Activated CD8-positive, alpha-beta memory T cell treated with anti-CD3 and anti-CD28 coated beads for 24 hours (primary cell): Measurements from ENCODE around the gene ARF1.
A peak's percentile ranks its signal among the peaks of the same experiment; 100 is the strongest.

Experiments
- DNase-seq: peaks from one replicate; pipeline ENCODE4 v3.0.0-alpha.2; 2020

The ARF1 gene

DNA sequence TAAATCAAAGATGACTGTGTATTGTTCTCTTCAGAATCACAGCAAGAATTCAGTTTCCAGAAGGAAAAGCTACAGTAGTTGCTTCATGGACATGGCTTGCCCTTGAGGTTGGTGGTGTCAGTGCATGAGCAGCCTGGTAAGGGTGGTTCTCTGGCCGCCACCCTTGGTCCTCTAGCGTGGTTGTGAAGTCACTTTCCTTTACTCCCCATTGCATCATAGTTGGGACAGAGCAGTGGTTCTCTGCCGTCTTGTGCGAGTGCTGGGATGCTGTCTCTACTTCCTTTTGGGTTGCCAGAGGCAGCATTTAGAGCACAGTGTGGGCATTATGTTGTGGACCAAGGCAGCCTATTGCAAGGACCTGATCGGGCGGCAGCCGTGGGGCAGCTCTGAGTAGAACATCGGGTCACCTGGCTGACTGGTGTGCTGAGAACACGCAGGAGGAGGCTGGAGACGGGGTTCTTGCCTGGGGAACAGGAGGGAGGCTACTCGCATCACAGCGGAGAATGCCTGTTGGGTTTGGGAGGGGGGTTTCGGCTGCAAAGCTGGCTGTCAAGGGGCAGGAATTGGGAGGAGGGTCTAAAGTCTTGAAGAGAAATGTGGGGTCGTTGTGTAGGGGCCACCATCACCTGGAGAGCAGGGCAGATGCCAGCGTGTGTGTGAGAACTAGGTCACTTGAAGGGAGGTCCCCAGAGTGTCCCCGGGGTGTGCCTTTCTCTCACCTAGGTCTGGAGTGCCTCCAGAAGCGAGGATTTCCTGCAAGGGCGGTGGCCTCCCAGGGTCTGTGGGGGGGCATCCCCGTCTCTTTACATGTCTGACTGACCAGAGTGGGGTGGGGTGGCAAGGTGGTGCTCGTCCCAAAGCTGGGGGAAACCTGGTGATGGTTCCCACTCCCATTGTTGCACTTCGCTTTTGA lies 6.3 kb downstream of the ARF1 start:
- no peak for DNase-seq

DNA sequence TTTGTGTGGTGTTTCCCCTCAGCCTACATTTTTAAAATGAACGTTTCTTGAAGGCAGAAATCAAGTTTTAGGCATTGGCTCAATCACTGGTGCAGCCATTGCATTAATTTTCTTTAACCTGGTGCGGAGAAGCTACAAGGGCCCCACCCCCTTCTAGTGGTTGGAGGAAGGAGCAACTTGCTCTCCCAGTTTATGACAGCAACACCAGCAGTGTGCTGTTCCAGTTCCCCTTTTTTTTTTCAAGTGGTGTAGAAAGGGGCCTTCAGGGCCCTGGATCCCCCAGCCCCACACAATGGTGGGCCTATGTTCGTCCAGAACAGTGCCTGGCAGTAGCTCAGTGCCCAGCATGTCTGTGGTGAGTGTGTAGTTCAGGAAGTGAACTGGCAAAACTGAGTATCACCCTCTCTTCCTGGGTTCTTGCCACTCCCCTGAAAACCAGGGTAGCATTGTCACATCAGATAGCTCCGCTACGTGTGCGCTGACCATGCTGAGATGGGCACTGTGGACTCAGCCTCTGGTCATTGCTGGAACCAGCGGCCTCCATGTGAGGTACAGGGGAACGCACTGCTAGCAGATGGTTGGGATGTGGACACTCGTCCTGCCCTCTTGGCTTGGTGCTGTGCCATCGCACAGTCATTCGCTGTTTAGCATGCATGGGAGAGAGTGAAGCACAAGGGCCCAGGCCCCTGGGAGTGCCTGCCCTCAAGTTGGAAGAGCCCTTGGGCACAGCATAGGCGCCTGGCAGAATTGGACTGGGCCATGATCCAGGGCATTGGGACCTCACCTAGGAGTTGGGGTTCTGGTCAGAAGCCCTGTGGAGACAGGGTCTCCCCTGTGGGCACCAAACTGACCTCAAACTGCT lies 7.2 kb downstream of the ARF1 start:
- no peak for DNase-seq

DNA sequence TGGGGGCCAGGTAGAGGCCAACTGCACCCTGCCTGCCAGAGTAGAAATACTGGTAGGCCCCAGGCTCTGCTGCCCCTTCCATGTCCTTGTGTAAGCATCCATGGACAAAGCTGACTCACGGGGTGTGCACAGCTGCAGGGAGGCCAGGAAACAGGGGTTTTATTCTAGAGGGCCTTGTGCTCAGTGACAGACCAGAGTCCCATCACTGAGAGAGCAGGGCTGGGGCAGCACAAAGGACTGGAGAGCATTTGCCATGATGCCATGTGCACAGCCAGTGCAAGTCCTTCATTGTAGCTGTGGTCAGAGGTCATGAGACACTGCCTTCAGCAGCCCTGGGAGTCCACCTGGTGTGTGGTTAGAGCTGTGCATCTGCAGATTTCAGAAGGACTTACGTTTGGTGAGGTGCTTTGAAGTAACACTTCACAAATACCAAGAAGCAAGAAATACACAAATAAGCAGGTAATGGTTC lies 8.1 kb downstream of the ARF1 start:
- DNase-seq = no peak

DNA sequence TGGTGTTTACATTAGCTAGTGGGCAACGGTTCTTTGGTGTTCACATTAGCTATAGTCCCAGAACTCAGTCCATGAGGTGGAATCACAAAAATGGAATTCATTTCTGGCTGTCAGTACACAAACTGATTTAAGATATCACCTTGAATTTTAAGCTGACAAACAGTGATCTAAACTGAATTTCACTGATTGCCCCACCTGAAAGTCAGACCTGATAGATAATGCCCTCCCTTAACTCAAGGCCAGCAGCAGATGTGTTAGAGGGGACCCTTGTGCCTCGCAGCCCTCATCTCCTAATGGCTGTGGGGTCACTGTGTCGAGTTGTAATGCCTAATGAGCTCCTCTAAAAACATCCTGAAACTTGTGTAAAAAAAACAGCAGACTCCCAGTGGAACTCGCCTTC lies 8.6 kb downstream of the ARF1 start:
- no peak for DNase-seq

DNA sequence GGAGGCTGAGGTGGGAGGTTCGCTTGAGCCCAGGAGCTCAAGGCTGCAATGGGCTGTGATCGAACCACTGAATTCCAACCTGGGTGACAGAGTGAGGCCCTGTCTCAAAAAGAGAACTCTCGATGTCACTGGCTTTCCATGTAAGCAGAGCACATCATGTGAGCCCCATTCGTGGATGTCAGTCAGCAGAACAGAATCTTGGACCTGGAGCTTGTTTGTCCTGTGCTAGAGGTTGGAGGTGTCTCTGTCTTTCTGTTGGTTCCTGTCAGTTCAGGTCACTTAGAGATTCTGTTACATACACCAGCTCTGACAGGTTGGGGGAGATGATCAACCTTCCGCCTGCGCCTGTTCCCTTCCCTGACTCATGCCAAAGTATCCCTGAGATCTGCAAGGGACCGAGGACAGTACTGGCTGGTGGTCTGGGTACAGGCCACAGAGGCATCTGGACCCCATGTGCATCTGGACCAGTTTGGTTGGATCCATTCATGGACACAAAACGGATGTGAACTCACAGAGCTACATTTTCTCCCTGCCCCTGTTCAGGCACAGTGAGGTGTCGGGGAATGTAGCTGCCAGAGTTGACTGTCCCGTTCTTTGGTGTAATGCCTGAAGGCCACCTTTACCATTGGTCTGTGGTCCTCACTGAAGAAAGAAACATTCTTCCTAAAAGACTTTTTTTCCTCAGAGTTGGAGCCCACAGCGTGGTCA lies 10.0 kb downstream of the ARF1 start:
- no peak for DNase-seq

DNA sequence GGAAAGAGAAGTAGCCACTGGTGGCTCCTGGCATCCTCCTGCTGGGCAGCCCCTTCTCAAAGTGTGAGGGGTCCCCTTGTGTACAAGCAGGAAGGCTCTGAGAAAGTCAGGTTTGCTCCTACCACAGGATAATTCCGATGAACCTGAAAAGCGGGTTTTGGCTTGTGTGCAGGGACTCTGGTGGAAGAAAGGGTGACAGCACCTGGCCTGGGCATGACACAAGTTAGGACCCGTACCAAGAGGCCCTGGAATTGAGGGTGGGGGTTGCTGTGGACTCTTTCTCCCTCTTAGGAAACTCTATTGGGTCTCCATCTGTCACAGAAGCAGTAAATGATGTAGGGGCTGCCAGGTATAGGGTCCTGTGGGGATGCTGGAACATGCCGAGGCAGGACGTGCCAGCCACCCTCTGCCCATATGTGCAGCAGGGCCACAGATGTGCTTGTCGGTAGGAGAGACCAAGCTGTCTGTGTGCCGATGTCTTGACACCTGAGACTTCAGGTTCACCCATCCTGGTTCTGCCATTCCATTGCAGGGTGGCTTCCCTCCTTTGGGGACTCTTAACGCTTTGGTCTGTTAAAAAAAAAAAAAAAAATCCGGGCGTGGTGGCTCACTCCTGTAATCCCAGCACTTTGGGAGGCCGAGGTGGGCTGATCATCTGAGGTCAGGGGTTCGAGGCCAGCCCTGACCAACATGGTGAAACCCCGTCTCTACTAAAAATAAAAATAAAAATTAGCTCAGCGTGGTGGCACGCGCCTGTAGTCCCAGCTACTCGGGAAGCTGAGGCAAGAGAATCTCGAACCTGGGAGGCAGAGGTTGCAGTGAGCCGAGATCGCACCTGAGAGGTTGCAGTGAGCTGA lies 10.8 kb downstream of the ARF1 start:
- DNase-seq = peak; percentile 51

DNA sequence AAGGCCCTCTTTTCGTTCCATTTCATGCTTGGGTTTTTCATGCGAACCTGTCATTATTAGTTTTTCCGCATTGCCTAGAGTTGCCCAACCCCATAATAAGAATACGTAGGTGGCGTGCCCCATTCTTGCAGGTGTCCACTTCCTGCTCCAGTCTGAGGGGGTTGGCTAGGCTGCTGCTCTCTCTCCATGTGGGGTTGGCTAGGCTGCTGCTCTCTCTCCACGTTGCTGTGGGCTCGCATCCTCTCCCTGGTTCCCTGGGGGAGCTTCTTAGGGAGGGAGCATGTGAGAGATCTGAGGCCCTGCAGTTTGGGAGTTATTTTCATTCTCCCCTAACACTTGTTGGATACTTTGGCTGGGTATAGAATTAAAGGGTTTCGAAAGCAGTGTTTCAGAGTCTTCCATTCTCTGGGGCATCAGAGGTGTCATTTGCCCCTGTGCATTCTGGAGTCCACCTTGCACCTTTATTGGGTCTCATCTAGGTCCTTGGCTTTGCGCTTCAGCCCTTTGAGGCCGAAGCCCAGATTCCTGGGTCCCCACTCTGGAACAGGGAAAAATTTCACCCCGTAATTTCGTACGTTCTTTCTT lies 12.0 kb downstream of the ARF1 start:
- DNase-seq = no peak

DNA sequence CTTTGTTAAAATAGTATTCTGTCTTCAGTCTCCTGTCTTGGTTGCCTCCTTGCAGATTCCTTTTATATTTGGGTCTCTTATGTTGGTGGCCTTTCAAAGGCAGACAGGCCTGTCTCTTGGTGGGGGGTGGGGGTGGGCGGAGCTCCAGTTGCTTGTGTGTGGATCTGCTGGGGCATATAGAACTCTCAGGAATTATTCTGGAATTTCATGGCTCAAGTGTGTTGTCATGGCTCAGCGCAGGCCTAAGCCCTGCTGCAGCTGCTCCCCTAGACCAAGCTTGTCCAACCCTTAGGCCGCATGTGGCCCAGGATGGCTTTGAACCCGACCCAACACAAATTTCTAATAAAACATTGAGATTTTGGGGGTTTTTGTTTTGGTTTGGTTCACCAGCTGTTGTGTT lies 12.7 kb downstream of the ARF1 start:
- peak; percentile 45 for DNase-seq

DNA sequence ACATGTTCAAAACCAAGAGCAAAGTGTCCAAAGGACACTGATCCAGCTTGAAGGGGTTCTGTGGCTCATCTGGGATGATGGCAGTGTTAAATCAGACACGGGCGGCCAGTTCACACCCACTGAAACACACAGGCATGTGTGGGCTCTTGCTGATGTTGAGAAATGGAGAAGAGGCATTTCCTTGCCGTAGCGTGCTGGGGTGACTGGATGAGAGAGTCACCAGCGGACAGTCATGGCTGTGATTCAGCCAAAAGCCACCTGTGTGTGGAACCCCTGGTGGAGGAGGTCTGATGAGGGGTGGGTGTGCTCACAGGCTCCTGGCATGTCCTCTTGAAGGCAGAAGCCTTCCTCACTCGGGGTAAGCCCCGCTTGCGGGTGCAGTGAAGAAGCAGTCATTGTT lies 13.4 kb downstream of the ARF1 start:
- DNase-seq = no peak

DNA sequence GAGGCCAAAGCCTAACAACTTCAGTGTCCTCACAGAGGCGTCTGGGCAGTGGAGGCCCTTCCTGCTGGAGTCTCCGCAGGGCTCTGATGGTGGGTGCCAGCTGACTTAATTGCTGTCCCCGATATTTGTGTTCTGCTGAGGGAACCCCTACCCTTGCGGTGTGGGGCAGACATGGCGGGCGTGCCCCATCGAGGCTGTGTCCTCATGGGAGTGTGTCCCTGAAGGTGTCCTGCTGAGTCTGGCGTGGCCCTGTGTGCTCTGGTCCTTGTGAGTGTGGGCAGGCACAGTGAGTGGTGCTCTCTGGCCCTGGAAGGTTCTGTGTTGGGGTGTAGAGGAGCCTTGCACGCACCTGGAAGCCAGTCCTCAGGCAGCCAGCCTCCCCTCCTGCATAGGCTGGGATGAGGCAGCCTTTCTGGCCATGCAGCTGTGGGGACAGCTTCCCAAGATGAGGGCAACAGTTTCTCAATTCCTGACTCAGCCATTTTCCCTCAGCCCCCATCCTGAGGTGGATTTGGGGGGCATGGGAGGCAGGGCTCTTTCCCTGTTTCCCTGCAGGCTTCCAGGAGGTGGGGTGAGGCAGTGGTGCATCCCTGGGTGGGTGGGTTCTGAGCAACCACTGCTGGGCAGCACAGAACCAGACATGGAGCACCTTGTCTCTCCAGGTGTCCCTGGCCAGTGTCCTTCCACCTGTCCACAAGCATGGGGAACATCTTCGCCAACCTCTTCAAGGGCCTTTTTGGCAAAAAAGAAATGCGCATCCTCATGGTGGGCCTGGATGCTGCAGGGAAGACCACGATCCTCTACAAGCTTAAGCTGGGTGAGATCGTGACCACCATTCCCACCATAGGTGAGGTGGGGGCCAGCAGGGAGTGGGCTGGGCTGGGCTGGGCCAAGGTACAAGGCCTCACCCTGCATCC lies 14.2 kb downstream of the ARF1 start:
- peak; percentile 54 for DNase-seq

DNA sequence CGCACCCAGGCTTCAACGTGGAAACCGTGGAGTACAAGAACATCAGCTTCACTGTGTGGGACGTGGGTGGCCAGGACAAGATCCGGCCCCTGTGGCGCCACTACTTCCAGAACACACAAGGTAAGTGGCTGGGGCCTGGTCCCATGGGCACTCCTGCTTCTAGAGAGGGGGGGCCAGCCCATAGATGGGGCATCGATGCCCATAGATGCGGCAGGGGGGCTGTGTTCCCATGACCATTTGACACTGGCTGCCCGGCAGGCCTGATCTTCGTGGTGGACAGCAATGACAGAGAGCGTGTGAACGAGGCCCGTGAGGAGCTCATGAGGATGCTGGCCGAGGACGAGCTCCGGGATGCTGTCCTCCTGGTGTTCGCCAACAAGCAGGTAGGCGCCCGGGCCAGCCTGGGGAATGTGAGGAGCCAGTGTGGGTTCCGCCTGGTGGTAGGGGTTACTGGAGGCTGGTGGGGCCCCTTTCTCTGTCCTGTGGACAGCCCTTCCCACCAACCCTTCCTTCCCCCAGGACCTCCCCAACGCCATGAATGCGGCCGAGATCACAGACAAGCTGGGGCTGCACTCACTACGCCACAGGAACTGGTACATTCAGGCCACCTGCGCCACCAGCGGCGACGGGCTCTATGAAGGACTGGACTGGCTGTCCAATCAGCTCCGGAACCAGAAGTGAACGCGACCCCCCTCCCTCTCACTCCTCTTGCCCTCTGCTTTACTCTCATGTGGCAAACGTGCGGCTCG lies 15.0 kb downstream of the ARF1 start:
- peak; percentile 55 for DNase-seq

DNA sequence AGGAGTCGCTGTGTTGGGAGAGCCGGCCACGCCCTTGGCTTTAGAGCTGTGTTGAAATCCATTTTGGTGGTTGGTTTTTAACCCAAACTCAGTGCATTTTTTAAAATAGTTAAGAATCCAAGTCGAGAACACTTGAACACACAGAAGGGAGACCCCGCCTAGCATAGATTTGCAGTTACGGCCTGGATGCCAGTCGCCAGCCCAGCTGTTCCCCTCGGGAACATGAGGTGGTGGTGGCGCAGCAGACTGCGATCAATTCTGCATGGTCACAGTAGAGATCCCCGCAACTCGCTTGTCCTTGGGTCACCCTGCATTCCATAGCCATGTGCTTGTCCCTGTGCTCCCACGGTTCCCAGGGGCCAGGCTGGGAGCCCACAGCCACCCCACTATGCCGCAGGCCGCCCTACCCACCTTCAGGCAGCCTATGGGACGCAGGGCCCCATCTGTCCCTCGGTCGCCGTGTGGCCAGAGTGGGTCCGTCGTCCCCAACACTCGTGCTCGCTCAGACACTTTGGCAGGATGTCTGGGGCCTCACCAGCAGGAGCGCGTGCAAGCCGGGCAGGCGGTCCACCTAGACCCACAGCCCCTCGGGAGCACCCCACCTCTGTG lies 15.9 kb downstream of the ARF1 start:
- peak; percentile 54 for DNase-seq

DNA sequence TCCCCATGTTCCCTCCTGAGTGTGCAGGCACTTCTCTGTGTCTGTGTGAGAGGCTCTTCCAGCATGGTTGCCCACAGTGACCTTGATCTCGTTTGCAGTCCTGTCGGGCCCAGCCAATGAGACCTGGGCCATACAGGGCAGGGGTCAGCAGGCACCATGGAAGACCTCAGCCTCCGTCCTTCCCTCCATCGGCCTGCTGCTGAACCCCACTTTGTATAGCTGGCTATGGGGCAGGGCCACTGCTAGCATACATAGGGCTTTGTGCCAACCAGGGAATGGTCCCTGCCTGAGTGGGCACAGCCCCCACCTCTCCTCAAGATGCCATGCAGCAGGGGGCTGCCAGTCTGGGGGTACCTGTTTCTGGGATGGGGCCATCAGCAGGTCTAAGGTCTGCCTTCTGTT lies 16.8 kb downstream of the ARF1 start:
- DNase-seq = peak; percentile 55

DNA sequence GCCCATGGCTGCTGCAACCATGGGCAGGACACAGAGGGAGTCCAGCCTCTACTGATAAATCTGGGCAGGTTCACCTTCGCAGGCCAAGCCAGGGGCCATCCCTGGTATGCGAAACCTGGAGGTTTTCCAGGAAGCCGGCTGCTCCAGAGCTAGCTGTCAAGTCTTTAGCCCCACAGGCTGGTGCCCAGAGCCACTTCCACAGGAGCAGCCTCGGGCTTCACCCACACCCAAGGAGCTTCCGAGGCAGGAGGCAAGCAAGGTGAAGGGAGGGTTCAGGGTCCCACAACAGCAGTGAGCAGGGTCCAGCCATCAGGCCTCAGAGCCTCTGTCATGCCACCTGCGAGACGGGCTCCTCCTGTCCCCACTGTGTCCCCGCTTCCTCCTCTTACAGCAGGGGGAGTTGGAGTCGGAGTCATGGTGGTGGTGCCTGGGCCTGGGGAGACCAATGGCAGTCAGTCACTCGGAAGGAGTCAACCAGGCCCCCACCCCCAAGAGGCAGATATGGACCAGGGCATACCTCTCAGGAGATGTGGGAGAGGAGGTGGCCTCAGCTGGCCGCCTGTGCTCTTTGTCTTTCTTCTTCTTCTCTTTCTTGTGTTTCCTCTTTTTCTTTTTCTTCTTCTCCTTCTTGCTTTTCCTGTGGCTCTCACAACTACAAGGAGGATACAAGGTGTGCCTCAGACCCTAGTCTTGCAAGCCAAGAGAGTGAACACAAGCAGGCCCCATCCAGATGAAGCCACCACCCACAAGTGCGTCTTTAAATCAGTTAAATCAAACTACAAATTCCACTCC lies 18.5 kb downstream of the ARF1 start:
- peak; percentile 63 for DNase-seq

DNA sequence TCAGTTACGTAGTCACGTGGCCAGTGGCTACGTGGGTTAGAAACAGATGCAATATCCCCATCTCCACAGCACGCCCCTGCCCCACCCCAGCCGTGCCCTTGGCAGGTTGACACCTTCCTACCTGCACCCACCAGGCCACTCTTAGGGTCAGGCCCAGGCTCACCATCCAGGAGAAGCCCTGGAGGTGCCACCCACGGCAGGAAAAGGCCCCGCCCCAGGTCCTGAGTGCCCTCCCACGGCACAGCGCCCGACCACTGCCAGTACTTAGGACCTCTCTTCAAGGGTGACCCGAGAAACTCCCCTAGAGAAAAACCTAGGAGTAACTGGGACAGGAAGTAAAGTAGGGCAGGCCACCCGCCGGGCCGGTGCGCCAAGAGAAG lies 19.1 kb downstream of the ARF1 start:
- DNase-seq = peak; percentile 65

DNA sequence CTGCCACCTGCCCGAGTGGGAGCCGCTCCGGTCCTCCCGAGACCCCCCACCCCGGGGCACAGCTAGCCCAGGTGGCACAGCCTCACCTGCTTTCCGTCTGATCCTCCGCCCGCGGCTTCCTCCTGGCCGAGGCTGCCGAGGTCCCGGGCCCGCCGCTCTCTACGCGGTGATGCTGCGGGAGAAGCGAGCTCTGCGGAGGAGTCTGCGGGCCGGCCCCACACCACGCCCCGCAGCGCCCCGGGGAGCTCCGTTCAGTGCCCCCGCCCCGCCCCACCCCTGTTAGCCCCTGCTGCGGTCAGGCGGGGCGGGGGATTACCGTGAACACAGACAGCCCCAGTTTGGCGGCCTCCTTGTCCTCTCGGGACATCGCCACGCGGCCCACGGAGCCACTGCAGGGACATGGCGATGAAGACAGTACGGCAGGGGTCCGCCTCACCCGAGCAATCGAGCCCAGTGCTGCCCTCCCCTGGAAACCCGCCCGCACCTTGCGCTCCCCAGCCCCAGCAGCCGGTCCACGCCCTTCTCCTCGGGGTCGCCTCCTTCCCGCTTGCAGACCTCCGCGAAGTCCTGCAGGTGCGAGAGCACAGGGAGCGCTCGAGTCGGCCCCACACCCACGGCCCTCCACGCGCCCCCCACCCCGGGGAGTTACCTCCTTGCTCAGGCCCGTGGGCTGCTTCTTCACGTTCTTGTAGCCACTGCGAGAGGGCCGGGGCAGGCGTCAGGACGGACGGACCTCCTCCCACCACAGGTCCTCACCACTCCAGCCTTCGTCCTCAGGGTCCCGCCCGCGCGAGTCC lies 19.7 kb downstream of the ARF1 start:
- peak; percentile 80 for DNase-seq

DNA sequence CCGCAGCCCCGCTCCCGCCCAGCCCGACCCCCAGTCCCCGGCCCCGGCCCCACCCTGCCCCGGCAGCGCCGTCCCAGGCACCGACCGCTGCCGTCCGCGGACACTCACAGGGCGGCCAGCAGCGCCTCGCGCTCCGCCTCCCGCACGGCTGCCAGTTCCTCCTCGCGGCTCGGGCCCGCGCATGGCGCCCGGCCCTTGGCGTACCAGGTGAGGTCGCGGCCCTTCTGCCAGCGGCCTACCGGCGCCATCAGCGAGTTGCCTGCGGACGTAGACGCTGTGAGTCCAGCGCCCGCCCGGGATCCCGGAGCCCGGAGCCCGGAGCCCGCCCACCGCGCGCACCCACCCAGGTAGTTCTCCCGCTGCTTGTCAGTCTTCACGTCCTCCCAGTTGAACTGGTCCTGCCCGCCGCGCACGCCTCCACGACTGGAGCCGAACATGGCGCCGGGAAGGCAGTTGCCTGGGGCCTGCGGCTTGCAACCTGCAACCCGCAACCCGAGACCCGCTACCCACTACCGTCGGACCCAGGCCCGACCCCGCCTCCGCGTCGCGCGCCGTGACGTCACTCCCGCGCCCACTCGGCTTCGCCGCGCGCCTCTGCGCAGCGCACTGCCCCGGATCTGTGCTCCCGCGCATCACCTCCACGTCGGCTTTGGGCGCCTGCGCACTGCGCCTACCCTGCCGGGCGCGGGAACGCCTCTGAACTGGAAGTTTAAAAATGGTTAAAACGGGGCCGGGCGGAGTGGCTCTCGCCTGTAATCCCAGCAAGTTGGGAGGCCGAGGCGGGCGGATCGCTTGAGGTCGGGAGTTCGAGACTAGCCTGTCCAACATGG lies 20.5 kb downstream of the ARF1 start, which contains the start of gene C1orf35:
C1orf35 (minus strand) TSS at position 535 of the 830 bp plus-strand sequence; CDS start at position 437, 98 bp downstream.
- DNase-seq = peak; percentile 98
